Lower lobe of right lung (tissue), 2 donors: ENCODE measurements around the gene SND1. TPM values are rescaled to one million over a fixed set of nuclear protein-coding genes. Genes with fewer than 3 reads are reported as not detected.

Experiments used
- ATAC-seq, 2 donors: fragments of 200-7000 bp; cut with Tn5 transposase; one replicate each; pipeline ENCODE4 v1.9.1; 2020 to 2022; ENCODE audit warnings: mild to moderate bottlenecking in 2 of 2, moderate library complexity in 2 of 2
- DNase-seq: peaks from one replicate; pipeline ENCODE4 v3.0.0-alpha.2; 2020
- H3K27ac ChIP-seq: fragments of 200-600 bp; one replicate; pipeline ENCODE4 v1.8.0; 2022
- H3K27me3 ChIP-seq: fragments of 200-600 bp; one replicate; pipeline ENCODE4 v1.8.0; 2022; ENCODE audit warnings: low read depth
- H3K36me3 ChIP-seq: fragments of 200-600 bp; one replicate; pipeline ENCODE4 v1.8.0; 2022; ENCODE audit warnings: mild to moderate bottlenecking
- H3K4me1 ChIP-seq: fragments of 200-600 bp; one replicate; pipeline ENCODE4 v1.8.0; 2022
- H3K4me3 ChIP-seq: fragments of 200-600 bp; one replicate; pipeline ENCODE4 v1.8.0; 2022; ENCODE audit warnings: mild to moderate bottlenecking
- H3K9me3 ChIP-seq: fragments of 200-600 bp; one replicate; pipeline ENCODE4 v1.8.0; 2022
- CTCF ChIP-seq: fragments of 200-600 bp; IDR thresholded peaks from one replicate; pipeline ENCODE4 v1.8.0; 2022; ENCODE audit warnings: antibody characterized with exemption, mild to moderate bottlenecking
- intact Hi-C: fragments of 100-400 bp; cut with DNase I; formaldehyde crosslinking; loops from one replicate; pipeline ENCODE4 v1.11.0; 2022
- total RNA-seq: library from RNA; stranded (reverse); fragmentation: NEBNext Ultra II Directional; extraction: Animal tissue kit (Norgen Biotek cat#: 25700); gene quantifications from one replicate; pipeline ENCODE4 v1.2.1, GENCODE V29; 2021
- donor health status: DM: no; HTN: yes; CAD: no; lungs with severe emphysema.

Gene SND1
- total RNA-seq, 1 donor from 2014 or later, result 142 TPM

- Histone ChIP-seq H3K36me3 (peaks cover 22% of the 10 kb centered on the region), H3K4me3 (no peak overlapping the region), H3K4me1 (peaks cover 18% of the 10 kb centered on the region), H3K27ac (no peak overlapping the region), H3K9me3 (no peaks in the 10 kb centered on the region), H3K27me3 (no peaks in the 10 kb centered on the region)
- ATAC-seq (no peak), DNase-seq (no peak)
- no peak for TF ChIP-seq CTCF
- intact Hi-C loops, result no loop called here
Measured at GRCh38 chr7:127810696-127811660, 159.0 kb downstream of the SND1 start.

GRCh38 chr7:127812540-127812939 is 160.5 kb downstream of the SND1 start:
- no peak for TF ChIP-seq CTCF
- H3K9me3 ChIP-seq, result no peaks in the 10 kb centered on the region
- peaks cover 21% of the 10 kb centered on the region for H3K4me1 ChIP-seq
- H3K27ac ChIP-seq, result no peak overlapping the region
- DNase-seq (no peak), ATAC-seq (peak; percentile 49 to 60)
- intact Hi-C loops, result no loop called here
- no peaks in the 10 kb centered on the region for H3K27me3 ChIP-seq
- H3K4me3 ChIP-seq, result no peak overlapping the region
- peaks cover 18% of the 10 kb centered on the region for H3K36me3 ChIP-seq

GRCh38 chr7:127813991-127814541 is 162.1 kb downstream of the SND1 start:
- intact Hi-C loops, result no loop called here
- no peaks in the 10 kb centered on the region for H3K9me3 ChIP-seq
- no peaks in the 10 kb centered on the region for H3K27me3 ChIP-seq
- peaks cover 7% of the 10 kb centered on the region for H3K36me3 ChIP-seq
- DNase-seq (no peak), ATAC-seq (no peak)
- H3K4me3 ChIP-seq, result no peak overlapping the region
- no peak for TF ChIP-seq CTCF
- H3K27ac ChIP-seq, result no peak overlapping the region
- peaks cover 24% of the 10 kb centered on the region for H3K4me1 ChIP-seq

- intact Hi-C loops, result no loop called here
Measured at GRCh38 chr7:127815631-127816145, 163.7 kb downstream of the SND1 start.

More at GRCh38 chr7:127815631-127816145, 163.7 kb downstream of the SND1 start:
- Histone ChIP-seq H3K4me1 (peaks cover 35% of the 10 kb centered on the region), H3K4me3 (no peak overlapping the region), H3K27ac (no peak overlapping the region), H3K27me3 (no peaks in the 10 kb centered on the region), H3K9me3 (no peaks in the 10 kb centered on the region), H3K36me3 (no peaks in the 10 kb centered on the region)
- ATAC-seq (peak; percentile 10 to 44), DNase-seq (no peak)
- no peak for TF ChIP-seq CTCF
